T-helper 17 cell (primary cell): ENCODE results near the gene MAP3K5. TPM values are rescaled to one million over a fixed set of nuclear protein-coding genes. Genes with fewer than 3 reads are reported as not detected.

ENCODE experiments used
- ATAC-seq: fragments of 150-1000 bp; cut with Tn5 transposase; 2 replicates; pipeline ENCODE4 v1.10.0; 2021; ENCODE audit warnings: mild to moderate bottlenecking, moderate library complexity
- DNase-seq, 3 donors: peaks; one replicate each; pipeline versions ENCODE4 v3.0.0 to v3.0.0-alpha.2; 2020 to 2021
- H3K9me3 ChIP-seq: one replicate; pipeline ENCODE4 v1.7.0; 2013; ENCODE audit warnings: low read length, mild to moderate bottlenecking; ENCODE audit not compliant: control insufficient read depth, poor library complexity, severe bottlenecking
- H3K27ac Mint-ChIP-seq: one replicate; pipeline ENCODE4 v1.8.0; 2022; ENCODE audit warnings: mild to moderate bottlenecking, moderate library complexity, mixed read lengths
- H3K27me3 Mint-ChIP-seq: one replicate; pipeline ENCODE4 v1.8.0; 2022; ENCODE audit warnings: mixed read lengths
- H3K36me3 Mint-ChIP-seq: one replicate; pipeline ENCODE4 v1.8.0; 2022; ENCODE audit warnings: low read depth, mixed read lengths
- H3K4me1 Mint-ChIP-seq: one replicate; pipeline ENCODE4 v1.8.0; 2022; ENCODE audit warnings: mild to moderate bottlenecking, mixed read lengths
- H3K4me3 Mint-ChIP-seq: one replicate; pipeline ENCODE4 v1.8.0; 2022; ENCODE audit warnings: mild to moderate bottlenecking, moderate library complexity, mixed read lengths
- total RNA-seq, 4 donors: library from RNA in 2 of 4; stranded (reverse) in 2 of 4; gene quantifications; one replicate each; pipeline ENCODE4 v1.2.3 and lab custom pipeline; 2022 to 2026

MAP3K5 gene
- total RNA-seq, 2 donors from 2014 or later, result 35.6 to 40.3 TPM

DNA sequence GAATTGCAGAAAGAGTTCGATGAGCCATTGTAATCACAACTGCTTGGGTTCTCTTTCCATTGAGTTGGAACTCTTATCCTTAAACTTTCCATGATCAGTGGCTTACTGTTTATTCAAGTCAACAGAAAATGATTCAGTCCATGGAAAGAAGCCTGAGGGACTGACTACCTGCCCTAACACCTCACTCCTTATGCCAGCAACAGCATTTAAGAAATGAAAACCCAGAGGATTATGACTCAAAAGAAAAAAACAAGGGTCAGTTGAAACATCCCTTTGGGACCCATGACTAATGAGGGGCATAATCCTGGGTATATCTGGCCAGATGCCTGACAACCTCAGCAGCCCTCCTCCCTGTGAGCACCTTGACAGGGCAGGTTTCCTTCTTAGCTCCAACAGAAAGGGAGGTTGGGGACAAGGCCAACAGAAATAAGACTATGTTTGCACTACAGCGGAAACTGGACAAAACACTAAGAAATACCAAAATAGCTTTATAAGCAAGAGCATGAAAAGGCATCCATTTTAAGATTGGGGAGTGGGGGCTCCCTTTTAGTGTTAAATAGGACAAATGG is 106.7 kb downstream of the MAP3K5 start:
- Mint-ChIP-seq H3K36me3 (peaks cover 8% of the 10 kb centered on the region), H3K27me3 (no peaks in the 10 kb centered on the region), H3K4me3 (no peak overlapping the region), H3K4me1 (peaks cover 19% of the 10 kb centered on the region), H3K27ac (no peak overlapping the region)
- DNase-seq, result no peak
- no peak for ATAC-seq
- H3K9me3 ChIP-seq, result no peaks in the 10 kb centered on the region

DNA sequence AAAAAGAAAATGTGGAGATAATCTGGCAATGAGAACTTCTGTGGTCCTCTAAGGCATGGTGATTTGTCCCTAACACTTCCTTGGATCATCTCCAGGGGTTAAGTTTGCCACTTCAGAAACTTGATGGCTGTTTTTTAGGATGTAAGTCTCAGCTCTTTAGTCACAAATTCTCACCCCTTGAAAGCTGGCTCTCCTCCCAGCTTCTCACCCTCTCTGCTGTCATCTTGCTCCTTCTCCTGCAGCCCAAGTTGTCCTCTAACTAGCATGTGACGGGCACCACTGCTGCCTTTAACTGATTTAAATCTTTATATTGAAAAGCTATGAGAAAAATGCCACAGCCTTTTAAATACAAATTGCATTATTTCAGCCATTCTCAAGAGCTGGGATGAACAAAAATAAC is 107.8 kb downstream of the MAP3K5 start:
- Mint-ChIP-seq H3K4me3 (no peak overlapping the region), H3K4me1 (peaks cover 23% of the 10 kb centered on the region), H3K27me3 (no peaks in the 10 kb centered on the region), H3K36me3 (peaks cover 10% of the 10 kb centered on the region), H3K27ac (peak overlapping the region; percentile 11)
- ATAC-seq, result no peak
- H3K9me3 ChIP-seq, result no peaks in the 10 kb centered on the region
- no peak for DNase-seq

DNA sequence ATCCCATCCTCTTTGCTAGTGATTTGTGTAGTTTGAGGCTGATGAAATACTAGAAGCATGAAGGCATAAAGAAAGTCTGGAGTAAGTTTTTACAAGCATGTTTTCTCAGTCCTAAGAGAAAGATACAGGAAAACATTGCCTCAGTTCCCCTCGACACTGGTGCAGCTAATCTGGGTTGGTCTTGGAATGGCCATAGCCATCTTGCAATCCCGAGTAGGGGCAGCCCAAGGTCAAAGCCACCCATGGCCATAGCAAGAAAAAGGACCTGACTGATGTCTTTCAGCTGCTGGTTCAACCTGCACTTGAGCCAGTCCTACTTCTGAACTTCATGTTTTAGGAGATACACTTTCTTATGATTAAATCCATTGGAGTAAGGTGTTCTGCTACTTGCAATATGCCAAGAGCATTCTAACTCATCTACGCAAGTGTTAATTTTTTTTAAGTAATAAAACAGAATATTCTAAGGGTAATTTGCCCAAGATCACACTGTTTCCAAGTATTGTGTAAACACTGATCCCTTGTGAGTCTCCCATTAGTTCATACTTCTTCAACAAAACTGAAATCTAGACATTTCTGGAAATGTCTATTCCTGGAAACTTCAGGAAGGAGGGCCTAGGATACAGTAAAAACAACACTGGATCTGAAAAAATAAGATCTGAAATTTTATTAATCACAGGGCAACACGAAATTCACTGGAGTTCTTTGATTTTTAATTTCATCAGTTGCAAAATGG is 108.9 kb downstream of the MAP3K5 start:
- Mint-ChIP-seq H3K27me3 (no peaks in the 10 kb centered on the region), H3K36me3 (peaks cover 10% of the 10 kb centered on the region), H3K27ac (no peak overlapping the region), H3K4me1 (peaks cover 23% of the 10 kb centered on the region), H3K4me3 (no peak overlapping the region)
- no peaks in the 10 kb centered on the region for H3K9me3 ChIP-seq
- DNase-seq (no peak), ATAC-seq (no peak)

DNA sequence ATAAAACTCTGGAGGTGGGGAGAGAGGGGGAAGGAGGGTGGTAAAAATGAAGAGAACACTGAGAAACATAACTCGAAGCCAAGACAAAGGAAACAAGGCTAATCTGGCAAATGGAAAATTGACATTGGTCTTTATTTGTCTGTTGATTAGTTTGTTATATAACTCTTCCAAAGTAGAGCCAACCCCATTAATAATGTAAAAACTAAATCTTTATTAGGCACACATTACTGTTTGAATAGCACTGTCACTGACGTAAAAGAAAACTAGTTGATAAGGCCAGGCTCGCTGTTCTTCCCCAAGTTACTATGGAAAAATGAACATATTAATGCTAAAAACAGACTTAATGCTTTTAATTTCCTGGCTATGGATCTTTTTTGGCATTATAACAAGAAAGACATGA is 110.0 kb downstream of the MAP3K5 start:
- H3K4me1 Mint-ChIP-seq, result peaks cover 25% of the 10 kb centered on the region
- DNase-seq (no peak), ATAC-seq (no peak)
- no peak overlapping the region for H3K27ac Mint-ChIP-seq
- no peaks in the 10 kb centered on the region for H3K27me3 Mint-ChIP-seq
- H3K36me3 Mint-ChIP-seq, result peaks cover 9% of the 10 kb centered on the region
- H3K9me3 ChIP-seq, result no peaks in the 10 kb centered on the region
- no peak overlapping the region for H3K4me3 Mint-ChIP-seq

DNA sequence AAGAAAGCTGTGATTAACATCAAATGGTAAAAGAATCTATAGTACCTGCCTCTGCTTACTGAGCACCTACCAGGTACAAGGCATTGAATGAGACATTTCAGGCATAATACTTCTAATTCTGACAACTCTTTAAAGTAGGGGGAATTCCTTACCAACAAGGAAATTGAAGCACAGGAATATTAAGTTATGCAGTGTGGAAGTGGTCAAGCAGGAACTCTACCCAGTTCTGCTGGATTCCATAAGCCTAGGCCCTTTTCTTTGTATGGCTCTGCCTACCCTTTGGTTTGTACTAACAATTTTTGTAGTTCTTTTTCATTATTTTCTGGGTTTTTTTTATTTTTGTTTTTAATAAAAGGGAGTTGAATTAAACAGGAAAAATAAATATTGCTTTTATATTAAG is 114.5 kb downstream of the MAP3K5 start:
- DNase-seq, result no peak
- H3K4me3 Mint-ChIP-seq, result no peak overlapping the region
- H3K27me3 Mint-ChIP-seq, result no peaks in the 10 kb centered on the region
- no peak overlapping the region for H3K27ac Mint-ChIP-seq
- no peak for ATAC-seq
- no peaks in the 10 kb centered on the region for H3K9me3 ChIP-seq
- H3K36me3 Mint-ChIP-seq, result peaks cover 8% of the 10 kb centered on the region
- peaks cover 15% of the 10 kb centered on the region for H3K4me1 Mint-ChIP-seq

DNA sequence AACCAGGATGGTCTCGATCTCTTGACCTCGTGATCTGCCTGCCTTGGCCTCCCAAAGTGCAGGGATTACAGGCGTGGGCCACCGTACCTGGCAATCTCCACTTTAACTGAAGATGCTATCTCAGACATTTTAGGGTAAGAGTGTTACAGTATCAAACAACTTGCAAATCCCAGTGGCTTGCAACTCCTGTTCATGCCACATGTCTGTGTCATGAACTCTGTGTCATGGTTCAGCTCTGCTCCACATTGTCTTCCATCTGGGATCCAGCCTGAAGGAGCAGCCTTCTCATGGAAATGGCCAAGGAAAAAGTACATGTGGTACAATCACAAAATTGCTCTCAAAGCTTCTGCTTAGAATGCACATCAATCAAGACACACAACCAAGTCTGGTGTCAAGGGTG is 114.9 kb downstream of the MAP3K5 start:
- Mint-ChIP-seq H3K4me3 (no peak overlapping the region), H3K4me1 (peaks cover 15% of the 10 kb centered on the region), H3K27ac (no peak overlapping the region), H3K36me3 (peaks cover 6% of the 10 kb centered on the region), H3K27me3 (no peaks in the 10 kb centered on the region)
- H3K9me3 ChIP-seq, result no peaks in the 10 kb centered on the region
- no peak for DNase-seq
- ATAC-seq, result no peak

DNA sequence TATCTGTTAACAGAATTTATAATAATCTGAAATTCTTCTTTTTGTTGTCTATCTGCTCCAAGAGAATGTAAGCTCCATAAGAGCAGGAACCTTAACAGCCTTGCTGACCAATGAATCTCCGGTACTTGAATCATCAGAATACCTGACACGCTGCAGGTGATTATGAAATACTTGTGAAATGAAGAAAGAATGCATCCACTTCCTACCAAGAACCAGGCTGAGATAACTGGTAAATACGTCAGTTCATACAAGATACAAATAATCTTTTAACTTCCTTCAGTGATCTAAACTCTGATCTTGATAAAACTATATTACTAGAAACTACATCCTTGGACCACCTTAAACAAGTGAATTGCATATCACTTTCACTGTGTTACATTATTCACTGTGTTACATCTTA is 116.2 kb downstream of the MAP3K5 start:
- Mint-ChIP-seq H3K27me3 (no peaks in the 10 kb centered on the region), H3K4me3 (no peak overlapping the region), H3K4me1 (peaks cover 15% of the 10 kb centered on the region), H3K36me3 (peaks cover 5% of the 10 kb centered on the region), H3K27ac (no peak overlapping the region)
- no peaks in the 10 kb centered on the region for H3K9me3 ChIP-seq
- DNase-seq (no peak), ATAC-seq (no peak)

DNA sequence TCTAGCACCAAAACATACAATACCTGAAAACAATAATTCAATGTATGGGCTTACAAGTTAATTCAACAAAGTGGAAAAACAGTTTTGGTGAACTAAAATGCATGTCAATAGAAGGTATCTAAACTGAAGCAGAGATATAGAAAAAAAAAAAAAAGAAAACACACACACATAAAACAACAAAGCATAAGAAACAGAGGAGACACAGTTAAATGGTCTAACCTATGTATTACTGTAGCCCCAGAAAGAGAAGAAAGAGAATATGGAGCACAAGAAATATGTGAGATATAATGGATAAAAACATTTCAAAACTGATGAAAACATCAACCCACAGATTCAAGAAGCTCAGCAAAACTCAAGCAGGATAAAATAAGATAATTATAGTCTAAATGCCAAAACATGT is 118.7 kb downstream of the MAP3K5 start:
- H3K27ac Mint-ChIP-seq, result no peak overlapping the region
- no peaks in the 10 kb centered on the region for H3K27me3 Mint-ChIP-seq
- peaks cover 4% of the 10 kb centered on the region for H3K36me3 Mint-ChIP-seq
- H3K9me3 ChIP-seq, result no peaks in the 10 kb centered on the region
- DNase-seq (no peak), ATAC-seq (no peak)
- peaks cover 8% of the 10 kb centered on the region for H3K4me1 Mint-ChIP-seq
- no peak overlapping the region for H3K4me3 Mint-ChIP-seq

DNA sequence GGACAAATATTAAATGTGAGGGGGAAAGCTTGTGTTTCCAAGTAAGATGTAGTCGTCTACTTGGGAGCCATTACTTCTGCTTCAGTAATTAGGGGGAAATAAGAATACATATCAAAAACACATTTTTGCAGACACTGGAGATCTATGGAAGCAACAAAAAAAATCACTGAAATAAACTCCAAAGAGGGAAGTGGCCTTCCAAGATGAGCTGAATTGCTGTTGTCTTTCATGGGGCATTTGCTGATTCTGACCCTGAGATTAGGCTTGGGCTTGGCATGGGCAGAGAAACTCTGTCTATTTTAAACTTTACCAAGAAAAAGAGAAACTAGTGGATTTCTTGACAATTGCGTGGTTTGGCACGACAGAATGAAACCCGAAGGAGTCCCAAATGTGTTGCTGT is 120.1 kb downstream of the MAP3K5 start:
- Mint-ChIP-seq H3K27ac (no peak overlapping the region), H3K36me3 (peaks cover 3% of the 10 kb centered on the region), H3K4me3 (no peak overlapping the region), H3K27me3 (no peaks in the 10 kb centered on the region), H3K4me1 (peaks cover 6% of the 10 kb centered on the region)
- DNase-seq, result no peak
- no peak for ATAC-seq
- no peaks in the 10 kb centered on the region for H3K9me3 ChIP-seq

DNA sequence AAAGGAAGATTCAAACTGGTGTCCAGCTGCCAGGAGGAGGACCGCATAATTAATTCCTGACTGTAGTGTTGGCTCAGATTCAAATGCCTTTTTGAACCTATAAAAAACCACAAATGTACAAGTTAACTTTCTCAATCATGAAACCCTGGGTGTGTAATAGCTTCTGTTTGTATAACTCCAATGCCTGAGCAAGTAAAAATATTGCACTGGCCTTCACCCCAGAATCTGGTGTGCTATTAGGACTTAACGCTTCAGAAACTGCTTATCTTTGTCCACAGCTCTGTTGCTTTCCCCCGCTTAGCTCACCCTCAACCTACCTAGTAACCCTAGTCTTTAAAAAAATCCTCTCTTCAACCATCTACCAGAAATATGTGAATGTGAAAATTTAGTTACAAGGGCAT is 123.0 kb downstream of the MAP3K5 start:
- Mint-ChIP-seq H3K27ac (no peak overlapping the region), H3K4me3 (no peak overlapping the region), H3K36me3 (peaks cover 3% of the 10 kb centered on the region), H3K4me1 (peaks cover 4% of the 10 kb centered on the region), H3K27me3 (no peaks in the 10 kb centered on the region)
- ATAC-seq (no peak), DNase-seq (no peak)
- H3K9me3 ChIP-seq, result no peaks in the 10 kb centered on the region

DNA sequence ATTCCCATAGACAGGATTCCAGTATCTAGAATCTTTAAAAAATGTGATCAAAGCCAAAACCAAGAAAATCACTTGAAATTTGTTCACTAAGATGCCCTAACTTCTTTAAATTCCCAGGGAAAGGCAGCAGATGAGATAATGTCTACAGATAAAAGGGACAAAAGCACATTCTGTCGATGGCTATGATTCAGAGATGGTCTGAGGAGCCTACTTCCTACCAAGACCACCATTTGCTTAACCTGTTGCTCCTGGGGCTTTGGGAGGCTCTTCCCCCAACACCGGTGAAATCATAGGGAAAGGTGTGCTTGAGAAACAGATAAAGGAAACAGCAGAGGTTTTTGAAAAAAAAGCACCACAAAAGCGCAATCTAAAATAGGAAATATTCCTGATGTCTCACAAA is 123.7 kb downstream of the MAP3K5 start:
- Mint-ChIP-seq H3K36me3 (peaks cover 3% of the 10 kb centered on the region), H3K4me3 (no peak overlapping the region), H3K27ac (no peak overlapping the region), H3K4me1 (peaks cover 4% of the 10 kb centered on the region), H3K27me3 (no peaks in the 10 kb centered on the region)
- DNase-seq (no peak), ATAC-seq (no peak)
- H3K9me3 ChIP-seq, result no peaks in the 10 kb centered on the region

DNA sequence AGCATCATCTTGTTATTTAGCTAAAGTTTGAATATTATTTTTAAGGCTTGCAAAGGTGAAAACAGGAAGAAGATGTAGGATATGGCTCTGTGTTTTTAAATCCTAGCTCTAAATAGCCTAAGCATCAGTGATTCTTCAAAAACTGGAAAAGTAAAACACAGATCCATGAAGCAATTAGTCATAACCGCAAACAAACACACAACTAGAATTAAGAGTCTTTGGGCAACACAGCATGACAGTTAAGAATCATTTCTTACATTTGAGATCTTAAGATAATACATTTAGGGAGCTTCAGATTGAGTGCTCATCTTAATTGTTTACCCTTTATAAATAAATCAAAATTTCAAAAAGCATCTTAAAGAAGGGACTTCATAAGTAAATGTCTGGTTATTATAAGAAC is 126.2 kb downstream of the MAP3K5 start:
- Mint-ChIP-seq H3K36me3 (peaks cover 3% of the 10 kb centered on the region), H3K27me3 (no peaks in the 10 kb centered on the region), H3K27ac (no peak overlapping the region), H3K4me3 (no peak overlapping the region), H3K4me1 (no peaks in the 10 kb centered on the region)
- DNase-seq (no peak), ATAC-seq (no peak)
- H3K9me3 ChIP-seq, result no peaks in the 10 kb centered on the region

DNA sequence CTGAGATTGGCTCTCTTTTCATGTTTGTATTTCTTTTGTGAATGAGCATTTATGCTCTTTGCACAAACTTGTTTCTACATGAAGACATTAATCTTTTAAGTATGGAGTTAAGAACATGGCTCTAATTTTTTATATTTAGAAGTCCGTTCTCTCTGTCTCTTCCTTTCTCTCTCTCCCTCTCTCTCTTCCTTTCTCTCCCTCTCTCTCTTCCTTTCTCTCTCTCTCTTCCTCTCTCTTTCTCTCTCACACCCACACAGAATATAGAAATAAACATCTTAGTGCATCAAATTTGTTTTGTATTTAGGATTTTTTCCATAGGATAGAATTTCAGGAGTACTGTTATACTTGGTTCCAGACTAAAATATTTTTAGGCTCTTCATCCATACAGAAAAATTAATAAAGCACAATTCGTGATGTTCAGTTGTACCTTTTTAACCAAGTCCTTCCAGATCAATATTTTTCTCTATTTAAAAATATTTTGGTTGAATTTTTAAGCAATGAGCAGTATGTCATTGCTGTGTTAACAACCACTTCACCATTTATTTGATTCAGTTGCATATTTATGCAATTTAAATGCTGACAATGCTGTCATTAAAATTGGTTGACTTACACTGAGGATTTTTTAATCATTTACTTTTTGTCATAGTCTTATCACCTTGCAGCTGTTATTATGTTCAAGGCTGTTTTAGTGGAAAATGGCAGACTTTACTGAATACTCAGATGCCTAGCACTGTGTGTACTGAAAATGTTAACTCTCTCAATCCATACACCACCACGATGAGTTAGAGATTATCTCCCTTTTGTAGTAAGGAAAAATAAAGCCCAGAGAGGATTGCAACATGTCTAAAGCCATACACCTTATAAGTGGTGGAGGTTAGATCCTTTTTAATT is 129.7 kb downstream of the MAP3K5 start:
- DNase-seq, result no peak
- H3K4me3 Mint-ChIP-seq, result no peak overlapping the region
- H3K27ac Mint-ChIP-seq, result peak overlapping the region; percentile 87
- H3K36me3 Mint-ChIP-seq, result peaks cover 3% of the 10 kb centered on the region
- H3K9me3 ChIP-seq, result no peaks in the 10 kb centered on the region
- H3K4me1 Mint-ChIP-seq, result peaks cover 3% of the 10 kb centered on the region
- ATAC-seq, result no peak
- no peaks in the 10 kb centered on the region for H3K27me3 Mint-ChIP-seq
